SK-N-DZ (cell line): Measurements from ENCODE around the gene DSCAML1.
A peak's percentile ranks its signal among the peaks of the same experiment; 100 is the strongest.

ENCODE experiments used
- DNase-seq: peaks from one replicate; pipeline ENCODE4 v3.0.0-alpha.2; 2015; ENCODE audit warnings: low spot score

The DSCAML1 gene

GRCh38 chr11:117453886-117454563, 343.0 kb downstream of the DSCAML1 start:
- DNase-seq = no peak

- DNase-seq = no peak
Observed at GRCh38 chr11:117449111-117449693, 347.8 kb downstream of the DSCAML1 start.

GRCh38 chr11:117444711-117445658, 352.0 kb downstream of the DSCAML1 start:
- peak; percentile 66 for DNase-seq

- peak; percentile 74 for DNase-seq
Observed at GRCh38 chr11:117444256-117444655, 352.8 kb downstream of the DSCAML1 start.

- peak; percentile 77 for DNase-seq
Observed at GRCh38 chr11:117443266-117444186, 353.5 kb downstream of the DSCAML1 start.

- no peak for DNase-seq
Observed at GRCh38 chr11:117442869-117443239, 354.2 kb downstream of the DSCAML1 start.

GRCh38 chr11:117442049-117442868, 354.8 kb downstream of the DSCAML1 start:
- DNase-seq = no peak

GRCh38 chr11:117441146-117441975, 355.7 kb downstream of the DSCAML1 start:
- no peak for DNase-seq

- no peak for DNase-seq
Observed at GRCh38 chr11:117440258-117440657, 356.8 kb downstream of the DSCAML1 start.

GRCh38 chr11:117439256-117439655, 357.8 kb downstream of the DSCAML1 start:
- no peak for DNase-seq

GRCh38 chr11:117438371-117439000, 358.5 kb downstream of the DSCAML1 start:
- no peak for DNase-seq

GRCh38 chr11:117437791-117438130, 359.3 kb downstream of the DSCAML1 start:
- DNase-seq = no peak

GRCh38 chr11:117437041-117437790, 359.8 kb downstream of the DSCAML1 start:
- DNase-seq = no peak

GRCh38 chr11:117435326-117435725, 361.7 kb downstream of the DSCAML1 start:
- no peak for DNase-seq

GRCh38 chr11:117434481-117434880, 362.5 kb downstream of the DSCAML1 start:
- DNase-seq = no peak

GRCh38 chr11:117433717-117434116, 363.3 kb downstream of the DSCAML1 start:
- no peak for DNase-seq

- no peak for DNase-seq
Observed at GRCh38 chr11:117431436-117431835, 365.6 kb downstream of the DSCAML1 start.

GRCh38 chr11:117430293-117430955, 366.6 kb downstream of the DSCAML1 start:
- no peak for DNase-seq
